K562 (cell line): ENCODE results near the gene ZDHHC5. TPM values are rescaled to one million over a fixed set of nuclear protein-coding genes. Genes with fewer than 3 reads are reported as not detected.

Source experiments
- ATAC-seq: fragments of 200-7000 bp; cut with Tn5 transposase; 3 replicates; pipeline ENCODE4 v1.9.1; 2020; ENCODE audit warnings: moderate library complexity
- BruUV-seq: library from RNA; stranded (reverse); fragments of 400-500 nt; replicated peaks from 2 replicates; lab custom pipeline; 2021; lab: Mats Ljungman, UMichigan
- CTCF ChIA-PET: fragments of 300-600 bp; formaldehyde crosslinking; extraction: SDS; loops from one replicate; lab custom pipeline; 2021; ENCODE audit warnings: low intra/inter-chr PET ratio; lab: Yijun Ruan, JAX
- POLR2A ChIA-PET: fragments of 300-600, 350-650 bp; sonication (Branson Sonifier 250); formaldehyde crosslinking; extraction: SDS; loops from one replicate; lab custom pipeline; 2021; ENCODE audit warnings: antibody characterized with exemption, inconsistent platforms; lab: Yijun Ruan, JAX
- DNase-seq, 4 experiments: peaks; one replicate each; pipeline versions ENCODE4 v3.0.0 to v3.0.0-alpha.2; 2011 to 2018; ENCODE audit warnings: low spot score in 3 of 4, mixed read lengths in 3 of 4; ENCODE audit errors: extremely low read depth in 1 of 4
- FAIRE-seq: peaks from 2 replicates; lab custom pipeline; 2011; peaks lifted over from hg19 to GRCh38; lab: Jason Lieb, UNC
- H2AFZ ChIP-seq: 2 replicates; pipeline ENCODE4 v1.6.0; 2011; ENCODE audit warnings: low read depth, low read length, control low read depth, inconsistent platforms
- H3K27ac ChIP-seq: fragments of 200-600 bp; 3 replicates; pipeline ENCODE4 v1.8.0; 2011; ENCODE audit warnings: low read depth, mild to moderate bottlenecking, control low read depth, inconsistent platforms, low read length, moderate library complexity, mixed read lengths; ENCODE audit errors: extremely low read depth
- H3K27me3 ChIP-seq, 2 experiments: fragments of 300-600 bp in 1 of 2; 2 replicates in 1 of 2; 3 replicates in 1 of 2; pipeline versions ENCODE4 v1.6.0 to v1.8.0; 2011; ENCODE audit warnings: inconsistent platforms in 2 of 2, low read length in 2 of 2, mild to moderate bottlenecking in 1 of 2, mixed read lengths in 1 of 2, moderate library complexity in 1 of 2; ENCODE audit not compliant: control insufficient read depth in 2 of 2, insufficient read depth in 2 of 2
- H3K36me3 ChIP-seq: fragments of 300-600 bp; 3 replicates; pipeline ENCODE4 v1.8.0; 2011; ENCODE audit warnings: mild to moderate bottlenecking, low read length, inconsistent platforms; ENCODE audit not compliant: control insufficient read depth, insufficient read depth
- H3K4me1 ChIP-seq, 2 experiments: fragments of 200-600 bp in 1 of 2; replicated peaks in 1 of 2; 2 replicates in 1 of 2; 3 replicates in 1 of 2; pipeline versions ENCODE4 v1.5.1 to v1.8.0; 2011; ENCODE audit warnings: inconsistent platforms in 2 of 2, low read length in 2 of 2, mild to moderate bottlenecking in 1 of 2, mixed read lengths in 1 of 2, moderate library complexity in 1 of 2; ENCODE audit not compliant: control insufficient read depth in 2 of 2, insufficient read depth in 2 of 2
- H3K4me2 ChIP-seq: 2 replicates; pipeline ENCODE4 v1.6.1; 2011; ENCODE audit warnings: low read length, control low read depth, inconsistent platforms, mixed read lengths; ENCODE audit not compliant: insufficient read depth
- H3K4me3 ChIP-seq: fragments of 200-600 bp; sonication (generic), shearing (Covaris generic); 2 replicates; pipeline ENCODE4 v1.5.1; 2016; ENCODE audit warnings: control low read depth, inconsistent platforms
- H3K79me2 ChIP-seq: fragments of 200-600 bp; 3 replicates; pipeline ENCODE4 v1.8.0; 2011; ENCODE audit warnings: low read length, inconsistent platforms; ENCODE audit not compliant: control insufficient read depth, insufficient read depth
- H3K9ac ChIP-seq, 2 experiments: 2 replicates each; pipeline versions ENCODE4 v1.6.0 to v1.6.1; 2011; ENCODE audit warnings: low read depth in 2 of 2, low read length in 2 of 2, control low read depth in 1 of 2, inconsistent platforms in 1 of 2, mild to moderate bottlenecking in 1 of 2, mixed read lengths in 1 of 2; ENCODE audit not compliant: insufficient read depth in 1 of 2
- H3K9me1 ChIP-seq: one replicate; pipeline ENCODE4 v1.6.0; 2011; ENCODE audit warnings: inconsistent platforms, mild to moderate bottlenecking, low read length, moderate library complexity; ENCODE audit not compliant: control insufficient read depth, insufficient read depth
- H3K9me3 ChIP-seq: replicated peaks from 2 replicates; pipeline ENCODE4 v1.5.1; 2011; ENCODE audit warnings: low read depth, low read length, inconsistent platforms; ENCODE audit not compliant: control insufficient read depth, insufficient read depth
- H4K20me1 ChIP-seq: replicated peaks from 2 replicates; pipeline ENCODE4 v1.6.1; 2011; ENCODE audit warnings: low read length, inconsistent platforms, mixed read lengths; ENCODE audit not compliant: control insufficient read depth, insufficient read depth
- ATF3 ChIP-seq, 2 experiments: fragments of 450-650 bp in 1 of 2; sonication (generic) in 1 of 2; formaldehyde crosslinking in 1 of 2; IDR thresholded peaks in 1 of 2; conservative IDR thresholded peaks in 1 of 2; 2 replicates each; pipeline versions ENCODE4 v1.6.1 to v1.8.1; 2016 to 2023; ENCODE audit warnings: mild to moderate bottlenecking in 2 of 2, moderate library complexity in 2 of 2, inconsistent platforms in 1 of 2, missing genetic modification reagents in 1 of 2
- CHD4 ChIP-seq: fragments of 200-600 bp; sonication (generic); IDR thresholded peaks from 3 replicates; pipeline ENCODE4 v1.6.1; 2012; ENCODE audit warnings: low read depth, mild to moderate bottlenecking, mixed read lengths, low read length, inconsistent platforms; ENCODE audit not compliant: insufficient read depth, insufficient replicate concordance, poor library complexity, severe bottlenecking
- EWSR1 ChIP-seq: fragments of 450-650 bp; IDR thresholded peaks from 2 replicates; pipeline ENCODE4 v1.6.1; 2018; ENCODE audit warnings: borderline replicate concordance, mild to moderate bottlenecking, low read depth, moderate library complexity; ENCODE audit not compliant: partially characterized antibody
- HNRNPH1 ChIP-seq: fragments of 200-400 bp; formaldehyde crosslinking; optimal IDR thresholded peaks from 2 replicates; pipeline ENCODE3; 2017; ENCODE audit warnings: low read depth, mild to moderate bottlenecking, low read length, moderate library complexity
- KDM5B ChIP-seq: fragments of 200-600 bp; sonication (generic); IDR thresholded peaks from 2 replicates; pipeline ENCODE4 v1.6.1; 2012; ENCODE audit warnings: low read depth, mild to moderate bottlenecking, moderate library complexity, low read length, control low read depth, inconsistent platforms; ENCODE audit not compliant: insufficient replicate concordance
- KLF10 ChIP-seq: fragments of 250-450 bp; sonication (Bioruptor Pico); IDR thresholded peaks from 2 replicates; pipeline ENCODE4 v1.6.1; 2021; ENCODE audit warnings: matching md5 sums
- MTA2 ChIP-seq: fragments of 450-650 bp; IDR thresholded peaks from 2 replicates; pipeline ENCODE4 v1.6.1; 2016; ENCODE audit warnings: low read depth
- MTF1 ChIP-seq: fragments of 250-450 bp; sonication (Bioruptor Pico); IDR thresholded peaks from 2 replicates; pipeline ENCODE4 v1.9.0; 2021; ENCODE audit warnings: moderate library complexity, mild to moderate bottlenecking, inconsistent platforms, borderline replicate concordance
- NFRKB ChIP-seq: fragments of 450-650 bp; IDR thresholded peaks from 2 replicates; pipeline ENCODE4 v1.6.1; 2016; ENCODE audit warnings: low read depth
- PML ChIP-seq: IDR thresholded peaks from 2 replicates; pipeline ENCODE4 v1.6.1; 2012; ENCODE audit warnings: low read length, inconsistent platforms
- RFX7 ChIP-seq: fragments of 250-450 bp; sonication (Bioruptor Pico); IDR thresholded peaks from 2 replicates; pipeline ENCODE4 v1.5.1; 2021; ENCODE audit warnings: mild to moderate bottlenecking
- SMARCC2 ChIP-seq: fragments of 450-650 bp; IDR thresholded peaks from 2 replicates; pipeline ENCODE4 v1.6.1; 2017; ENCODE audit warnings: antibody characterized with exemption, moderate library complexity, mild to moderate bottlenecking, low read depth
- STAT5A ChIP-seq: IDR thresholded peaks from 2 replicates; pipeline ENCODE4 v1.6.1; 2012; ENCODE audit warnings: low read length, inconsistent platforms, borderline replicate concordance
- ZFX ChIP-seq: sonication (generic); formaldehyde crosslinking; IDR thresholded peaks from 2 replicates; pipeline ENCODE4 v1.8.0; 2022; ENCODE audit warnings: mild to moderate bottlenecking, missing genetic modification reagents, moderate library complexity
- ZNF24 ChIP-seq: fragments of 450-650 bp; IDR thresholded peaks from 2 replicates; pipeline ENCODE4 v1.6.1; 2016
- ZNF436 ChIP-seq: fragments of 250-450, 450-650 bp; sonication (Bioruptor Pico); formaldehyde crosslinking; IDR thresholded peaks from 2 replicates; pipeline ENCODE4 v1.7.0; 2020; ENCODE audit warnings: mild to moderate bottlenecking
- ZNF668 ChIP-seq: fragments of 250-450 bp; sonication (Bioruptor Pico); IDR thresholded peaks from 2 replicates; pipeline ENCODE4 v1.8.0; 2022; ENCODE audit warnings: mild to moderate bottlenecking, inconsistent platforms
- WGBS: fragments of 100-300 bp; shearing (Covaris generic); methylation state at CpG from one replicate; pipeline ENCODE4 v1.1.6; 2016; ENCODE audit warnings: low coverage, mixed read lengths; ENCODE audit not compliant: insufficient coverage; ENCODE audit errors: missing lambda C conversion rate; 5-methylcytosine and 5-hydroxymethylcytosine counted together
- in situ Hi-C: fragments of 300-500 bp; cut with MboI; formaldehyde crosslinking; loops from 4 replicates; pipeline ENCODE4 v1.15.0; 2018; ENCODE audit warnings: inconsistent platforms, mixed read lengths
- intact Hi-C: fragments of 100-400 bp; cut with micrococcal nuclease; formaldehyde crosslinking; loops from 2 replicates; pipeline ENCODE4 v1.14.2; 2022
- polyA plus RNA-seq, 8 experiments: library from polyadenylated mRNA; depleted of rRNA in 4 of 8; stranded (reverse) in 5 of 8; unstranded in 3 of 8; fragments of >200 nt; fragmentation: Nextera tagmentation in 2 of 8; fragmentation: Illumina TruSeq in 1 of 8; extraction: Ambion mirVana in 2 of 8; extraction: Trizol in 1 of 8; gene quantifications; 2 replicates each; pipeline versions ENCODE4 v1.2.1 to v1.2.3, GENCODE V29; 2011 to 2014; ENCODE audit warnings: inconsistent platforms in 1 of 8, missing spikeins in 1 of 8
- total RNA-seq, 7 experiments: library from RNA; depleted of rRNA in 6 of 7; stranded (reverse); fragments of >200 nt in 6 of 7; fragmentation: Illumina TruSeq in 2 of 7; extraction: Trizol in 2 of 7; gene quantifications; 2 replicates each; pipeline versions ENCODE4 v1.2.1 to v1.2.3, GENCODE V29; 2011 to 2021; ENCODE audit warnings: low replicate concordance in 1 of 7
- TF ChIP-seq, protein P1 (sequence below): fragments of 450-650 bp; formaldehyde crosslinking; IDR thresholded peaks from 2 replicates; pipeline ENCODE4 v1.4.0; 2020; ENCODE audit warnings: mild to moderate bottlenecking, moderate library complexity

Gene ZDHHC5
- total and polyA plus RNA-seq, 9 of the 15 experiments (the other 6 are each of a cell fraction or from before 2014, with no cell fraction given) = 3.8 to 64.2 (median 35.9) TPM

- Histone ChIP-seq H4K20me1 (no peaks in the 10 kb centered on the region), H2AFZ (peak overlapping the region; percentile 99), H3K79me2 (peaks cover 43% of the 10 kb centered on the region), H3K9ac (peak overlapping the region; percentile 99 to 100), H3K4me2 (peak overlapping the region; percentile 96), H3K27ac (peak overlapping the region; percentile 99), H3K4me3 (peak overlapping the region; percentile 98), H3K4me1 (peaks cover 8 to 9% of the 10 kb centered on the region in 2 experiments; a peak in 4 of 5 replicates), H3K9me1 (no peaks in the 10 kb centered on the region), H3K9me3 (no peaks in the 10 kb centered on the region), H3K36me3 (peaks cover 23% of the 10 kb centered on the region), H3K27me3 (no peaks in the 10 kb centered on the region)
- under 1% methylated on average over 18 of the region's 29 CpGs for WGBS
- no peak for FAIRE-seq
- DNase-seq = peak; percentile 85 to 97 (median 92)
- peak; percentile 80 for ATAC-seq
- no TSS peak for BruUV-seq
- intact Hi-C loops = loop anchor here (1.0 to 10.0 kb wide), 6 partner anchors 45 to 911 kb away; partner anchors contain the start of genes MED19, SELENOH and TMX2
- ChIA-PET CTCF (interaction anchor here (1.0 kb wide), 1 partner anchor 134 kb away, joined by 7 read pairs; no protein-coding TSS in a partner anchor), POLR2A (interaction anchor here (0.5 to 1.6 kb wide), 5 partner anchors 9 to 114 kb away, joined by 3 to 6 read pairs (median 3); partner anchors contain the start of genes CLP1, MED19 and UBE2L6)
- in situ Hi-C loops = loop anchor here (10.0 to 25.0 kb wide), 2 partner anchors 138 to 845 kb away; partner anchors contain the start of gene OR5B21
- TF ChIP-seq ZNF24 (no peak), ATF3 (IDR thresholded peaks at IDR 0.05) (peak; percentile 51; the same call in 1 of the 2 replicates), ATF3 (CRISPR knock-in tag; conservative IDR thresholded peaks at IDR 0.05) (0 out of 2 replicates have a peak, but pooled peaks have one; percentile 64), MTF1 (CRISPR knock-in tag) (no peak), CHD4 (no peak), NFRKB (peak; percentile 76; the same call in 1 of the 2 replicates), EWSR1 (no peak), ZFX (CRISPR knock-in tag) (no peak; the same call in 1 of the 2 replicates), ZNF436 (CRISPR knock-in tag) (no peak), MTA2 (no peak), RFX7 (CRISPR knock-in tag) (no peak), ZNF668 (CRISPR knock-in tag) (no peak), HNRNPH1 (no peak), KLF10 (no peak), KDM5B (no peak), STAT5A (no peak), PML (peak; percentile 61; the same call in 1 of the 2 replicates), SMARCC2 (no peak)
- TF ChIP-seq, protein P1, sequence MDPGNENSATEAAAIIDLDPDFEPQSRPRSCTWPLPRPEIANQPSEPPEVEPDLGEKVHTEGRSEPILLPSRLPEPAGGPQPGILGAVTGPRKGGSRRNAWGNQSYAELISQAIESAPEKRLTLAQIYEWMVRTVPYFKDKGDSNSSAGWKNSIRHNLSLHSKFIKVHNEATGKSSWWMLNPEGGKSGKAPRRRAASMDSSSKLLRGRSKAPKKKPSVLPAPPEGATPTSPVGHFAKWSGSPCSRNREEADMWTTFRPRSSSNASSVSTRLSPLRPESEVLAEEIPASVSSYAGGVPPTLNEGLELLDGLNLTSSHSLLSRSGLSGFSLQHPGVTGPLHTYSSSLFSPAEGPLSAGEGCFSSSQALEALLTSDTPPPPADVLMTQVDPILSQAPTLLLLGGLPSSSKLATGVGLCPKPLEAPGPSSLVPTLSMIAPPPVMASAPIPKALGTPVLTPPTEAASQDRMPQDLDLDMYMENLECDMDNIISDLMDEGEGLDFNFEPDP = no peak
Measured at GRCh38 chr11:57667117-57667735, 688 bp upstream of the ZDHHC5 start.
